Endodermal cell (in vitro differentiated cells): ENCODE data around the gene YLPM1. TPM values are rescaled to one million over a fixed set of nuclear protein-coding genes. Genes with fewer than 3 reads are reported as not detected.

Experiments
- DNase-seq: peaks from one replicate; pipeline ENCODE4 v3.0.0-alpha.2; 2017
- H3K27ac ChIP-seq: 2 replicates; pipeline ENCODE4 v1.5.1; 2013; ENCODE audit warnings: mild to moderate bottlenecking, low read depth, low read length, moderate library complexity
- H3K27me3 ChIP-seq: 2 replicates; pipeline ENCODE4 v1.6.1; 2013; ENCODE audit warnings: mild to moderate bottlenecking, low read length, moderate library complexity; ENCODE audit not compliant: insufficient read depth, control insufficient read depth, poor library complexity, severe bottlenecking
- H3K36me3 ChIP-seq: 2 replicates; pipeline ENCODE4 v1.7.0; 2013; ENCODE audit warnings: mild to moderate bottlenecking, low read length, moderate library complexity; ENCODE audit not compliant: control insufficient read depth, insufficient read depth
- H3K4me1 ChIP-seq: one replicate; pipeline ENCODE4 v1.7.0; 2013; ENCODE audit warnings: low read length; ENCODE audit not compliant: control insufficient read depth, insufficient read depth
- H3K4me3 ChIP-seq: 2 replicates; pipeline ENCODE4 v1.5.1; 2013; ENCODE audit warnings: mild to moderate bottlenecking, low read length, moderate library complexity
- H3K9ac ChIP-seq: 2 replicates; pipeline ENCODE4 v1.6.1; 2013; ENCODE audit warnings: mild to moderate bottlenecking, low read length, moderate library complexity; ENCODE audit not compliant: poor library complexity, severe bottlenecking; ENCODE audit errors: extremely low read depth
- H3K9me3 ChIP-seq: 2 replicates; pipeline ENCODE4 v1.6.1; 2013; ENCODE audit warnings: mild to moderate bottlenecking, low read length, moderate library complexity; ENCODE audit not compliant: control insufficient read depth
- H3K27ac Mint-ChIP-seq: 2 replicates; pipeline ENCODE4 v1.8.0; 2020; ENCODE audit warnings: mixed read lengths
- H3K27me3 Mint-ChIP-seq: 2 replicates; pipeline ENCODE4 v1.8.0; 2021; ENCODE audit warnings: mild to moderate bottlenecking, mixed read lengths; ENCODE audit not compliant: insufficient read depth
- H3K36me3 Mint-ChIP-seq: 2 replicates; pipeline ENCODE4 v1.8.0; 2020; ENCODE audit warnings: low read depth, mixed read lengths
- H3K4me1 Mint-ChIP-seq: 2 replicates; pipeline ENCODE4 v1.8.0; 2020; ENCODE audit warnings: mixed read lengths
- H3K4me3 Mint-ChIP-seq: 2 replicates; pipeline ENCODE4 v1.8.0; 2020; ENCODE audit warnings: mild to moderate bottlenecking, moderate library complexity, mixed read lengths
- H3K9me3 Mint-ChIP-seq: 2 replicates; pipeline ENCODE4 v1.8.0; 2020; ENCODE audit warnings: mild to moderate bottlenecking, mixed read lengths
- WGBS, 2 experiments: methylation state at CpG; one replicate each; pipeline versions ENCODE4 v1.1.5 to v1.1.7; 2013; ENCODE audit warnings: missing lambda C conversion rate in 2 of 2, mixed read lengths in 1 of 2; ENCODE audit not compliant: insufficient coverage in 1 of 2, insufficient read length in 1 of 2; 5-methylcytosine and 5-hydroxymethylcytosine counted together
- total RNA-seq, 2 donors: library from RNA; stranded (reverse); fragmentation: NEBNext Ultra II Directional in 1 of 2; extraction: Animal tissue kit (Norgen Biotek cat#: 25700) in 1 of 2; gene quantifications; 2 replicates in 1 of 2; 3 replicates in 1 of 2; pipeline ENCODE4 v1.2.1, GENCODE V29; 2021
- TF ChIP-seq, protein P1 (sequence below): fragments of 200-600 bp; sonication (generic); conservative IDR thresholded peaks from 2 replicates; pipeline ENCODE4 v1.5.0; 2021; ENCODE audit warnings: antibody characterized with exemption, mild to moderate bottlenecking

Gene YLPM1
- total RNA-seq, 2 donors from 2014 or later, result 75.2 to 76.2 TPM

- Mint-ChIP-seq H3K27ac (no peak overlapping the region), H3K9me3 (no peaks in the 10 kb centered on the region), H3K4me1 (peaks cover 15% of the 10 kb centered on the region), H3K27me3 (peaks cover 8% of the 10 kb centered on the region), H3K36me3 (no peaks in the 10 kb centered on the region), H3K4me3 (no peak overlapping the region)
- Histone ChIP-seq H3K4me3 (no peak overlapping the region), H3K4me1 (peaks cover 12% of the 10 kb centered on the region), H3K9ac (no peak overlapping the region), H3K36me3 (no peaks in the 10 kb centered on the region), H3K27ac (no peak overlapping the region), H3K27me3 (peaks cover 3% of the 10 kb centered on the region), H3K9me3 (no peaks in the 10 kb centered on the region)
- DNase-seq, result no peak
- WGBS, 2 experiments, result 95 to 100% methylated on average over 1 of the region's 1 CpG
- TF ChIP-seq, protein P1, sequence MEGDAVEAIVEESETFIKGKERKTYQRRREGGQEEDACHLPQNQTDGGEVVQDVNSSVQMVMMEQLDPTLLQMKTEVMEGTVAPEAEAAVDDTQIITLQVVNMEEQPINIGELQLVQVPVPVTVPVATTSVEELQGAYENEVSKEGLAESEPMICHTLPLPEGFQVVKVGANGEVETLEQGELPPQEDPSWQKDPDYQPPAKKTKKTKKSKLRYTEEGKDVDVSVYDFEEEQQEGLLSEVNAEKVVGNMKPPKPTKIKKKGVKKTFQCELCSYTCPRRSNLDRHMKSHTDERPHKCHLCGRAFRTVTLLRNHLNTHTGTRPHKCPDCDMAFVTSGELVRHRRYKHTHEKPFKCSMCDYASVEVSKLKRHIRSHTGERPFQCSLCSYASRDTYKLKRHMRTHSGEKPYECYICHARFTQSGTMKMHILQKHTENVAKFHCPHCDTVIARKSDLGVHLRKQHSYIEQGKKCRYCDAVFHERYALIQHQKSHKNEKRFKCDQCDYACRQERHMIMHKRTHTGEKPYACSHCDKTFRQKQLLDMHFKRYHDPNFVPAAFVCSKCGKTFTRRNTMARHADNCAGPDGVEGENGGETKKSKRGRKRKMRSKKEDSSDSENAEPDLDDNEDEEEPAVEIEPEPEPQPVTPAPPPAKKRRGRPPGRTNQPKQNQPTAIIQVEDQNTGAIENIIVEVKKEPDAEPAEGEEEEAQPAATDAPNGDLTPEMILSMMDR, result no peak
Observed at GRCh38 chr14:74856366-74856765, 93.2 kb downstream of the YLPM1 start.

- H3K9me3 ChIP-seq, result no peaks in the 10 kb centered on the region
- WGBS, 2 experiments, result 86 to 94% methylated on average over 1 of the region's 1 CpG
- H3K27ac ChIP-seq, result no peak overlapping the region
- H3K4me3 ChIP-seq, result no peak overlapping the region
- H3K4me1 ChIP-seq, result peaks cover 12% of the 10 kb centered on the region
- Mint-ChIP-seq H3K27me3 (peaks cover 11% of the 10 kb centered on the region), H3K4me3 (no peak overlapping the region), H3K9me3 (no peaks in the 10 kb centered on the region), H3K27ac (no peak overlapping the region), H3K36me3 (no peaks in the 10 kb centered on the region), H3K4me1 (peaks cover 15% of the 10 kb centered on the region)
- H3K36me3 ChIP-seq, result no peaks in the 10 kb centered on the region
- TF ChIP-seq, protein P1, result no peak
- peaks cover 3% of the 10 kb centered on the region for H3K27me3 ChIP-seq
- H3K9ac ChIP-seq, result no peak overlapping the region
- DNase-seq, result no peak
Observed at GRCh38 chr14:74858022-74858421, 94.9 kb downstream of the YLPM1 start.

DNA sequence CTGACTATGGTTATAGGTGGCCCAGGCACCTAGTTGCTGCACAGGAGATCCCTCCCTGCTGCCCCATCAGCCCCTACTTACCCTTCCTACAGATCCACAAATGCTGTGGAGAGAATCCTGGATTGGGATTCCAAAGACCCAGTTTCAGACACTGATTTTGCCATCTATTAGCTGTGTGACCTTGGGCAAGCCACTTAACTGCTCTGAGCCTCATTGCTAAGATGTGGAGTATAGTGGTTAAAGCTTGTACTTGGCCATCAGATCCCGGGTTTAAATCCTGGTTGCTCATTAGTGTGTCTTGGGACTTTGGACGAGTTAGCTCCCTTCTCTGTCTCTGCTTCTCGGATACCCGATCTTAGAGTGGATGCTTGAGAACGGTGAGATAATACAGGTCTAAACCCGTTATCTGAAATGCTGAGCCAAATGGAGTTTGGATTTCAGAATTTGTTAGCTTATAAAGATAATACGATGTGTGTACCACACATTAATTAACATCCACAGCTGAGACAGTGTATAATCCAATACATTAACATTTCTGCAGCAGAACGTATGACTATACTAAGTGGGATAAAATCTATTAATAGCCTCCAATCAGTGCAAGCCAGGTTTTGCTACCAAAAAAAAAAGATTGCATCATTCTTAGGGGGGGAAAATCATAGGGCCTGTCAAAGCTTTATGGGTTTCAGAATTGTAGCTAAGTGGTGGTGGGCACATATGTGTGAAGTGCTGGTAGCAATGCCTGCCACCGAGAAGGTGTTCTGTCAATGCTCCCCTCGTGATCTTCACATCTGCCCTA lies 96.8 kb downstream of the YLPM1 start:
- 78 to 85% methylated on average over 3 to 10 of the region's 10 CpGs for WGBS, 2 experiments
- Histone ChIP-seq H3K4me1 (peaks cover 3% of the 10 kb centered on the region), H3K27ac (no peak overlapping the region), H3K36me3 (no peaks in the 10 kb centered on the region), H3K27me3 (peaks cover 3% of the 10 kb centered on the region), H3K9me3 (no peaks in the 10 kb centered on the region), H3K9ac (no peak overlapping the region), H3K4me3 (no peak overlapping the region)
- no peak overlapping the region for H3K27ac Mint-ChIP-seq
- no peak for DNase-seq
- H3K36me3 Mint-ChIP-seq, result no peaks in the 10 kb centered on the region
- H3K4me3 Mint-ChIP-seq, result no peak overlapping the region
- TF ChIP-seq, protein P1, result no peak
- no peaks in the 10 kb centered on the region for H3K9me3 Mint-ChIP-seq
- H3K27me3 Mint-ChIP-seq, result peaks cover 14% of the 10 kb centered on the region
- peaks cover 4% of the 10 kb centered on the region for H3K4me1 Mint-ChIP-seq
